Esophagus muscularis mucosa (tissue), 4 donors: ENCODE measurements around the gene HS3ST3A1.

Source experiments
- CTCF ChIP-seq, 3 experiments: fragments of 200-600 bp in 2 of 3; fragments of 450-650 bp in 1 of 3; sonication (generic) in 2 of 3; IDR thresholded peaks; one replicate each; pipeline ENCODE4 v1.5.1; 2017 to 2019; ENCODE audit warnings: antibody characterized with exemption in 3 of 3, mild to moderate bottlenecking in 2 of 3, moderate library complexity in 1 of 3
- EP300 ChIP-seq: sonication (generic); formaldehyde crosslinking; IDR thresholded peaks from one replicate; pipeline ENCODE4 v1.6.1; 2017; ENCODE audit warnings: antibody characterized with exemption
- POLR2A ChIP-seq: fragments of 450-650 bp; IDR thresholded peaks from one replicate; pipeline ENCODE4 v1.6.1; 2017; ENCODE audit warnings: antibody characterized with exemption, moderate library complexity, mild to moderate bottlenecking, low read depth
- POLR2AphosphoS5 ChIP-seq, 2 donors: sonication (generic); formaldehyde crosslinking; IDR thresholded peaks; one replicate each; pipeline ENCODE4 v1.6.1; 2017; ENCODE audit warnings: antibody characterized with exemption in 2 of 2

- TF ChIP-seq CTCF (IDR thresholded peaks at IDR 0.05) (no peak), POLR2AphosphoS5 (IDR thresholded peaks at IDR 0.05) (no peak), POLR2A (no peak), EP300 (no peak)
Observed at GRCh38 chr17:13542636-13543035, 59.1 kb downstream of the HS3ST3A1 start.
